GM23338 (cell line): ENCODE data around the gene SNX21.

Source experiments
- ETS1 ChIP-seq: IDR thresholded peaks from 2 replicates; pipeline ENCODE4 v1.6.1; 2016; ENCODE audit warnings: antibody characterized with exemption
- EZH2 ChIP-seq: fragments of 200-600 bp; sonication (generic); IDR thresholded peaks from one replicate; pipeline ENCODE4 v1.8.0; 2017; ENCODE audit warnings: antibody characterized with exemption, mild to moderate bottlenecking, low read depth; ENCODE audit not compliant: unreplicated experiment
- EZH2phosphoT487 ChIP-seq: fragments of 200-600 bp; sonication (generic); IDR thresholded peaks from one replicate; pipeline ENCODE4 v1.8.1; 2018; ENCODE audit warnings: antibody characterized with exemption; ENCODE audit not compliant: unreplicated experiment
- POLR2AphosphoS5 ChIP-seq: IDR thresholded peaks from 2 replicates; pipeline ENCODE4 v1.6.1; 2016; ENCODE audit warnings: antibody characterized with exemption, low read depth
- ZNF462 ChIP-seq: fragments of 250-450 bp; sonication (Bioruptor Pico); IDR thresholded peaks from 2 replicates; pipeline ENCODE4 v1.5.0; 2020; ENCODE audit warnings: mild to moderate bottlenecking, moderate library complexity
- TF ChIP-seq, protein P1 (sequence below), 2 experiments: fragments of 200-600 bp in 1 of 2; sonication (generic) in 1 of 2; conservative IDR thresholded peaks; 2 replicates each; pipeline versions ENCODE4 v1.5.1 to v1.6.1; 2016 to 2017; ENCODE audit warnings: antibody characterized with exemption in 2 of 2, low read depth in 2 of 2, mild to moderate bottlenecking in 2 of 2, moderate library complexity in 1 of 2
- TF ChIP-seq, protein P2 (sequence below): IDR thresholded peaks from one replicate; pipeline ENCODE4 v1.6.1; 2018; ENCODE audit warnings: antibody characterized with exemption; ENCODE audit not compliant: unreplicated experiment

GRCh38 chr20:45843506-45843905 is 9.9 kb downstream of the SNX21 start:
- TF ChIP-seq, protein P1, sequence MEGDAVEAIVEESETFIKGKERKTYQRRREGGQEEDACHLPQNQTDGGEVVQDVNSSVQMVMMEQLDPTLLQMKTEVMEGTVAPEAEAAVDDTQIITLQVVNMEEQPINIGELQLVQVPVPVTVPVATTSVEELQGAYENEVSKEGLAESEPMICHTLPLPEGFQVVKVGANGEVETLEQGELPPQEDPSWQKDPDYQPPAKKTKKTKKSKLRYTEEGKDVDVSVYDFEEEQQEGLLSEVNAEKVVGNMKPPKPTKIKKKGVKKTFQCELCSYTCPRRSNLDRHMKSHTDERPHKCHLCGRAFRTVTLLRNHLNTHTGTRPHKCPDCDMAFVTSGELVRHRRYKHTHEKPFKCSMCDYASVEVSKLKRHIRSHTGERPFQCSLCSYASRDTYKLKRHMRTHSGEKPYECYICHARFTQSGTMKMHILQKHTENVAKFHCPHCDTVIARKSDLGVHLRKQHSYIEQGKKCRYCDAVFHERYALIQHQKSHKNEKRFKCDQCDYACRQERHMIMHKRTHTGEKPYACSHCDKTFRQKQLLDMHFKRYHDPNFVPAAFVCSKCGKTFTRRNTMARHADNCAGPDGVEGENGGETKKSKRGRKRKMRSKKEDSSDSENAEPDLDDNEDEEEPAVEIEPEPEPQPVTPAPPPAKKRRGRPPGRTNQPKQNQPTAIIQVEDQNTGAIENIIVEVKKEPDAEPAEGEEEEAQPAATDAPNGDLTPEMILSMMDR (conservative IDR thresholded peaks at IDR 0.05; ENCODE audit: low read depth in 2 of 2): no peak
- TF ChIP-seq, protein P2, sequence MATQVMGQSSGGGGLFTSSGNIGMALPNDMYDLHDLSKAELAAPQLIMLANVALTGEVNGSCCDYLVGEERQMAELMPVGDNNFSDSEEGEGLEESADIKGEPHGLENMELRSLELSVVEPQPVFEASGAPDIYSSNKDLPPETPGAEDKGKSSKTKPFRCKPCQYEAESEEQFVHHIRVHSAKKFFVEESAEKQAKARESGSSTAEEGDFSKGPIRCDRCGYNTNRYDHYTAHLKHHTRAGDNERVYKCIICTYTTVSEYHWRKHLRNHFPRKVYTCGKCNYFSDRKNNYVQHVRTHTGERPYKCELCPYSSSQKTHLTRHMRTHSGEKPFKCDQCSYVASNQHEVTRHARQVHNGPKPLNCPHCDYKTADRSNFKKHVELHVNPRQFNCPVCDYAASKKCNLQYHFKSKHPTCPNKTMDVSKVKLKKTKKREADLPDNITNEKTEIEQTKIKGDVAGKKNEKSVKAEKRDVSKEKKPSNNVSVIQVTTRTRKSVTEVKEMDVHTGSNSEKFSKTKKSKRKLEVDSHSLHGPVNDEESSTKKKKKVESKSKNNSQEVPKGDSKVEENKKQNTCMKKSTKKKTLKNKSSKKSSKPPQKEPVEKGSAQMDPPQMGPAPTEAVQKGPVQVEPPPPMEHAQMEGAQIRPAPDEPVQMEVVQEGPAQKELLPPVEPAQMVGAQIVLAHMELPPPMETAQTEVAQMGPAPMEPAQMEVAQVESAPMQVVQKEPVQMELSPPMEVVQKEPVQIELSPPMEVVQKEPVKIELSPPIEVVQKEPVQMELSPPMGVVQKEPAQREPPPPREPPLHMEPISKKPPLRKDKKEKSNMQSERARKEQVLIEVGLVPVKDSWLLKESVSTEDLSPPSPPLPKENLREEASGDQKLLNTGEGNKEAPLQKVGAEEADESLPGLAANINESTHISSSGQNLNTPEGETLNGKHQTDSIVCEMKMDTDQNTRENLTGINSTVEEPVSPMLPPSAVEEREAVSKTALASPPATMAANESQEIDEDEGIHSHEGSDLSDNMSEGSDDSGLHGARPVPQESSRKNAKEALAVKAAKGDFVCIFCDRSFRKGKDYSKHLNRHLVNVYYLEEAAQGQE: no peak
- TF ChIP-seq EZH2phosphoT487 (no peak), ETS1 (no peak), EZH2 (no peak), POLR2AphosphoS5 (no peak), ZNF462 (CRISPR knock-in tag) (no peak)
